OCI-LY1 (cell line): ENCODE data around the gene NOTO.

Experiments
- H2AFZ ChIP-seq: fragments of 200-600 bp; sonication (generic), shearing (Covaris generic); 2 replicates; pipeline ENCODE4 v1.6.0; 2014; ENCODE audit warnings: antibody characterized with exemption, mild to moderate bottlenecking, low read length
- H3F3A ChIP-seq: fragments of 200-600 bp; sonication (generic), shearing (Covaris generic); 2 replicates; pipeline ENCODE4 v1.6.0; 2014; ENCODE audit warnings: mild to moderate bottlenecking, antibody characterized with exemption, low read length, moderate library complexity; ENCODE audit not compliant: insufficient read depth
- H3K27ac ChIP-seq: fragments of 200-600 bp; sonication (generic); 2 replicates; pipeline ENCODE4 v1.5.1; 2014; ENCODE audit warnings: low read length, mixed run types, mild to moderate bottlenecking, low read depth; ENCODE audit not compliant: poor library complexity, severe bottlenecking
- H3K27me3 ChIP-seq: fragments of 200-600 bp; sonication (generic); 2 replicates; pipeline ENCODE4 v1.6.0; 2014; ENCODE audit warnings: antibody characterized with exemption, mild to moderate bottlenecking, low read length, moderate library complexity; ENCODE audit not compliant: insufficient read depth
- H3K36me3 ChIP-seq: fragments of 200-600 bp; sonication (generic); 2 replicates; pipeline ENCODE4 v1.6.1; 2014; ENCODE audit warnings: mild to moderate bottlenecking, antibody characterized with exemption, low read length, moderate library complexity, mixed read lengths; ENCODE audit not compliant: insufficient read depth
- H3K4me1 ChIP-seq: fragments of 200-600 bp; sonication (generic); 2 replicates; pipeline ENCODE4 v1.5.1; 2014; ENCODE audit warnings: mild to moderate bottlenecking, low read length, moderate library complexity; ENCODE audit not compliant: insufficient read depth, severe bottlenecking
- H3K4me2 ChIP-seq: fragments of 200-600 bp; sonication (generic), shearing (Covaris generic); 2 replicates; pipeline ENCODE4 v1.6.1; 2014; ENCODE audit warnings: low read length
- H3K4me3 ChIP-seq: fragments of 200-600 bp; sonication (generic); 2 replicates; pipeline ENCODE4 v1.5.1; 2014; ENCODE audit warnings: low read length, low read depth, mild to moderate bottlenecking, mixed read lengths; ENCODE audit not compliant: poor library complexity, severe bottlenecking
- H3K79me2 ChIP-seq: fragments of 200-600 bp; shearing (Covaris generic); 2 replicates; pipeline ENCODE4 v1.6.1; 2016; ENCODE audit warnings: mixed run types, low read length, mixed read lengths; ENCODE audit not compliant: insufficient read depth
- H3K9ac ChIP-seq: fragments of 200-600 bp; sonication (generic), shearing (Covaris generic); 2 replicates; pipeline ENCODE4 v1.6.1; 2014; ENCODE audit warnings: mild to moderate bottlenecking, low read length, mixed read lengths
- H3K9me2 ChIP-seq: fragments of 200-600 bp; sonication (generic), shearing (Covaris generic); 2 replicates; pipeline ENCODE4 v1.6.1; 2014; ENCODE audit warnings: low read depth, mild to moderate bottlenecking, low read length, mixed read lengths
- H3K9me3 ChIP-seq: fragments of 200-600 bp; shearing (Covaris generic); 2 replicates; pipeline ENCODE4 v1.6.1; 2014; ENCODE audit warnings: low read length, mixed read lengths
- H4K20me1 ChIP-seq: fragments of 200-600 bp; sonication (generic), shearing (Covaris generic); 2 replicates; pipeline ENCODE4 v1.6.0; 2016; ENCODE audit warnings: mild to moderate bottlenecking, low read length; ENCODE audit not compliant: insufficient read depth
- CTCF ChIP-seq: fragments of 200-600 bp; sonication (generic), shearing (Covaris generic); IDR thresholded peaks from 2 replicates; pipeline ENCODE4 v1.5.1; 2017; ENCODE audit warnings: mild to moderate bottlenecking, antibody characterized with exemption, low read length, moderate library complexity, mixed read lengths
- EZH2 ChIP-seq: fragments of 200-600 bp; sonication (generic), shearing (Covaris generic); IDR thresholded peaks from 2 replicates; pipeline ENCODE4 v1.8.0; 2017; ENCODE audit warnings: borderline replicate concordance, mixed run types, mild to moderate bottlenecking, antibody characterized with exemption, low read length, moderate library complexity, mixed read lengths

The NOTO gene

DNA sequence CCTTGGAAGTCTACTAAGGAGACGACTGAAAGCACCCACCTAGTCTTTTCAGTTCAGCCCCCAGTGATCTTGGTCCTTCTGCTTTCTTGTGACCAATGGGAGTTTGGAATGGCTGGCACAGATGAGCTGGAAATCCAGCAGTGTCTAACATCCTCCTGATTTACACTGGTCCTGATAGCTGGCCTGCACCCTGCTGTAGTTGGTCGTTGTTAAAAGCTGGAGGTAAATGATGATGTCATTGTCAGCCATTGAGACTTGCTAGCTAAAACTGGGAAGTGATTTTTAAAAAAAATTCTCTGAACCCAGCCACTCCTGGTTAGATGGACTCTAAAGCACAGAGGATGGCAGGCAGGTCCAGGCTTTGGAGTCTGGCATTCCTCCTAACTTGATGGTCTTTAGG lies 51.0 kb downstream of the NOTO start:
- Histone ChIP-seq H4K20me1 (no peaks in the 10 kb centered on the region), H3F3A (peaks cover 7% of the 10 kb centered on the region), H3K4me2 (no peak overlapping the region), H3K4me3 (no peak overlapping the region), H3K9me2 (no peaks in the 10 kb centered on the region), H2AFZ (no peak overlapping the region), H3K4me1 (no peaks in the 10 kb centered on the region), H3K27ac (peak overlapping the region; percentile 53), H3K79me2 (no peaks in the 10 kb centered on the region), H3K27me3 (no peaks in the 10 kb centered on the region), H3K36me3 (peaks cover 92% of the 10 kb centered on the region), H3K9me3 (no peaks in the 10 kb centered on the region), H3K9ac (no peak overlapping the region)
- TF ChIP-seq EZH2, result no peak
- no peak for TF ChIP-seq CTCF

GRCh38 chr2:73253901-73254300 lies 51.5 kb downstream of the NOTO start:
- no peaks in the 10 kb centered on the region for H4K20me1 ChIP-seq
- H3K9me2 ChIP-seq, result no peaks in the 10 kb centered on the region
- H3K27me3 ChIP-seq, result no peaks in the 10 kb centered on the region
- peaks cover 7% of the 10 kb centered on the region for H3F3A ChIP-seq
- no peaks in the 10 kb centered on the region for H3K79me2 ChIP-seq
- no peak overlapping the region for H3K4me3 ChIP-seq
- TF ChIP-seq EZH2 (no peak), CTCF (no peak)
- H3K36me3 ChIP-seq, result peaks cover 92% of the 10 kb centered on the region
- no peaks in the 10 kb centered on the region for H3K9me3 ChIP-seq
- H3K9ac ChIP-seq, result no peak overlapping the region
- H2AFZ ChIP-seq, result no peak overlapping the region
- H3K4me1 ChIP-seq, result no peaks in the 10 kb centered on the region
- peak overlapping the region; percentile 53 for H3K27ac ChIP-seq
- no peak overlapping the region for H3K4me2 ChIP-seq

DNA sequence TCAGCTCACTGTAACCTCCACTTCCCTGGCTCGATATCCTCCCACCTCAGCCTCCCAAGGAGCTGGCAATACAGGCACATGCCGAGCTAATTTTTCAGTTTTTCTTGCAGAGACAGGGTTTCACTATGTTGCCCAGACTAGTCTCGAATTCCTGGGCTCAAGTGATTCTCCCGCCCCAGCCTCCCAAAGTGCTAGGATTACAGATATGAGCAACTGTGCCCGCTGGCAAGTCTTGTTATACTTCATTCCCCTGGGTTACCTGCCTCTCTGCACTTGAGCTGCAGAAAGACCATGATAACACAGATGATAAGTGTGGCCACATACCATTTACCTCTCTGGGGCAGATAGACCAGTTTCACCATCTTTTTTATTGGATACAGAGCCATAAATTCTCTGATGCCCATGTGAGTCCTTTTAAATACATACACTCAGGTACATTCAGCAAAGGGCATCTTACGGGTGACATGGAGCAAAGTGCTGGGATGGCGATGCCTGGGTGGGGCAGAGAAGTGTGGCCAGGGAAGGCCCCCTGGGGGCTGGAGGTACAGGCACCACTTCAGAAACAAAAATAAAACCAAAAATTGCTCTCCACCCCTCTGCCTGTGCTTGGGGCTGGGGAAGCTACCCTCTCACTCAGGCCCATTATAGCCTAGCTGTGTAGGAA lies 52.1 kb downstream of the NOTO start:
- no peak overlapping the region for H3K4me2 ChIP-seq
- H3K9me3 ChIP-seq, result no peaks in the 10 kb centered on the region
- no peak for TF ChIP-seq CTCF
- TF ChIP-seq EZH2, result no peak
- H3K9me2 ChIP-seq, result no peaks in the 10 kb centered on the region
- H4K20me1 ChIP-seq, result no peaks in the 10 kb centered on the region
- peak overlapping the region; percentile 53 for H3K27ac ChIP-seq
- peaks cover 92% of the 10 kb centered on the region for H3K36me3 ChIP-seq
- H3F3A ChIP-seq, result peaks cover 7% of the 10 kb centered on the region
- H3K4me1 ChIP-seq, result no peaks in the 10 kb centered on the region
- H2AFZ ChIP-seq, result no peak overlapping the region
- H3K27me3 ChIP-seq, result no peaks in the 10 kb centered on the region
- H3K79me2 ChIP-seq, result no peaks in the 10 kb centered on the region
- no peak overlapping the region for H3K9ac ChIP-seq
- no peak overlapping the region for H3K4me3 ChIP-seq
